Mucosa of descending colon (tissue), 3 donors: Measurements from ENCODE around the gene GABRA5. TPM values are rescaled to one million over a fixed set of nuclear protein-coding genes. Genes with fewer than 3 reads are reported as not detected.

Source experiments
- ATAC-seq: fragments of 200-7000 bp; cut with Tn5 transposase; one replicate; pipeline ENCODE4 v1.9.1; 2020; ENCODE audit warnings: mild to moderate bottlenecking, moderate library complexity
- DNase-seq, 3 donors: peaks; one replicate each; pipeline ENCODE4 v3.0.0-alpha.2; 2020
- H3K36me3 ChIP-seq: fragments of 200-600 bp; one replicate; pipeline ENCODE4 v1.8.0; 2021; ENCODE audit warnings: low read depth, mild to moderate bottlenecking
- H3K4me1 ChIP-seq: fragments of 200-600 bp; one replicate; pipeline ENCODE4 v1.8.0; 2021; ENCODE audit warnings: low read depth, mild to moderate bottlenecking
- H3K4me3 ChIP-seq: fragments of 200-600 bp; one replicate; pipeline ENCODE4 v1.8.0; 2021; ENCODE audit warnings: mild to moderate bottlenecking
- H3K9me3 ChIP-seq: fragments of 200-600 bp; one replicate; pipeline ENCODE4 v1.8.0; 2021; ENCODE audit warnings: mild to moderate bottlenecking
- CTCF ChIP-seq: fragments of 200-600 bp; IDR thresholded peaks from one replicate; pipeline ENCODE4 v1.8.0; 2022; ENCODE audit warnings: antibody characterized with exemption, mild to moderate bottlenecking
- intact Hi-C, 2 donors: fragments of 100-400 bp; cut with DNase I in 1 of 2; cut with micrococcal nuclease in 1 of 2; formaldehyde crosslinking; loops; one replicate each; pipeline versions ENCODE4 v1.11.0 to v1.11.1; 2022; cut with DNase I, micrococcal nuclease
- total RNA-seq, 3 donors: library from RNA; stranded (reverse); fragmentation: NEBNext Ultra II Directional in 2 of 3; extraction: Animal tissue kit (Norgen Biotek cat#: 25700) in 2 of 3; gene quantifications; one replicate each; pipeline versions ENCODE4 v1.2.1 to v1.2.4, GENCODE V29; 2021 to 2023
- donor health status: DM: no; HTN: no; CAD: no; lungs with moderate emphysema.
- donor health status: DM: no; HTN: no; CAD: no.
- donor health status: DM: no; HTN: yes; CAD: no.

GABRA5 gene
- total RNA-seq, 3 donors from 2014 or later = not detected

- Histone ChIP-seq H3K9me3 (no peaks in the 10 kb centered on the region), H3K36me3 (no peaks in the 10 kb centered on the region), H3K4me1 (no peaks in the 10 kb centered on the region), H3K4me3 (no peak overlapping the region)
- ATAC-seq (no peak), DNase-seq (no peak)
- no peak for TF ChIP-seq CTCF
- intact Hi-C loops = loop anchor here in 1 of 2 donors (10.0 kb wide), 1 partner anchor 133 kb away; no protein-coding TSS in a partner anchor
These were observed 15.2 kb downstream of the GABRA5 start for GRCh38 chr15:26882112-26882511.

- no peaks in the 10 kb centered on the region for H3K36me3 ChIP-seq
- TF ChIP-seq CTCF = no peak
- intact Hi-C loops = loop anchor here in 1 of 2 donors (10.0 kb wide), 1 partner anchor 132 kb away; no protein-coding TSS in a partner anchor
- ATAC-seq (no peak), DNase-seq (no peak)
- no peaks in the 10 kb centered on the region for H3K9me3 ChIP-seq
- H3K4me3 ChIP-seq = no peak overlapping the region
- no peaks in the 10 kb centered on the region for H3K4me1 ChIP-seq
These were observed 15.9 kb downstream of the GABRA5 start for GRCh38 chr15:26882616-26883365.

GRCh38 chr15:26883466-26883865 is 16.6 kb downstream of the GABRA5 start:
- no peak for TF ChIP-seq CTCF
- Histone ChIP-seq H3K9me3 (no peaks in the 10 kb centered on the region), H3K4me1 (no peaks in the 10 kb centered on the region), H3K4me3 (no peak overlapping the region), H3K36me3 (no peaks in the 10 kb centered on the region)
- DNase-seq (no peak), ATAC-seq (no peak)
- intact Hi-C loops = loop anchor here in 1 of 2 donors (10.0 kb wide), 1 partner anchor 131 kb away; no protein-coding TSS in a partner anchor

- DNase-seq (no peak), ATAC-seq (no peak)
- H3K4me1 ChIP-seq = no peaks in the 10 kb centered on the region
- H3K4me3 ChIP-seq = no peak overlapping the region
- intact Hi-C loops = loop anchor here in 1 of 2 donors (10.0 kb wide), 1 partner anchor 128 kb away; no protein-coding TSS in a partner anchor
- TF ChIP-seq CTCF = no peak
- H3K9me3 ChIP-seq = no peaks in the 10 kb centered on the region
- H3K36me3 ChIP-seq = no peaks in the 10 kb centered on the region
These were observed 19.7 kb downstream of the GABRA5 start for GRCh38 chr15:26886566-26886965.

- no peaks in the 10 kb centered on the region for H3K4me1 ChIP-seq
- no peaks in the 10 kb centered on the region for H3K36me3 ChIP-seq
- ATAC-seq (no peak), DNase-seq (no peak)
- H3K4me3 ChIP-seq = no peak overlapping the region
- TF ChIP-seq CTCF = no peak
- H3K9me3 ChIP-seq = no peaks in the 10 kb centered on the region
- intact Hi-C loops = loop anchor here in 1 of 2 donors (10.0 kb wide), 1 partner anchor 127 kb away; no protein-coding TSS in a partner anchor
These were observed 21.2 kb downstream of the GABRA5 start for GRCh38 chr15:26887926-26888666.
